K562 (cell line): ENCODE measurements around the gene RAB3GAP1. TPM values are rescaled to one million over a fixed set of nuclear protein-coding genes. Genes with fewer than 3 reads are reported as not detected.
"Not testable (repeated sequence)": the region's sequence is repeated elsewhere in the genome, so short reads cannot be mapped to it uniquely, and the experiment has no call there.

Source experiments
- ATAC-seq: fragments of 200-7000 bp; cut with Tn5 transposase; 3 replicates; pipeline ENCODE4 v1.9.1; 2020; ENCODE audit warnings: moderate library complexity
- BruUV-seq: library from RNA; stranded (reverse); fragments of 400-500 nt; replicated peaks from 2 replicates; lab custom pipeline; 2021; lab: Mats Ljungman, UMichigan
- CTCF ChIA-PET: fragments of 300-600 bp; formaldehyde crosslinking; extraction: SDS; loops from one replicate; lab custom pipeline; 2021; ENCODE audit warnings: low intra/inter-chr PET ratio; lab: Yijun Ruan, JAX
- POLR2A ChIA-PET: fragments of 300-600, 350-650 bp; sonication (Branson Sonifier 250); formaldehyde crosslinking; extraction: SDS; loops from one replicate; lab custom pipeline; 2021; ENCODE audit warnings: antibody characterized with exemption, inconsistent platforms; lab: Yijun Ruan, JAX
- DNase-seq, 4 experiments: peaks; one replicate each; pipeline versions ENCODE4 v3.0.0 to v3.0.0-alpha.2; 2011 to 2018; ENCODE audit warnings: low spot score in 3 of 4, mixed read lengths in 3 of 4; ENCODE audit errors: extremely low read depth in 1 of 4
- FAIRE-seq: peaks from 2 replicates; lab custom pipeline; 2011; peaks lifted over from hg19 to GRCh38; lab: Jason Lieb, UNC
- H2AFZ ChIP-seq: 2 replicates; pipeline ENCODE4 v1.6.0; 2011; ENCODE audit warnings: low read depth, low read length, control low read depth, inconsistent platforms
- H3K27ac ChIP-seq: fragments of 200-600 bp; 3 replicates; pipeline ENCODE4 v1.8.0; 2011; ENCODE audit warnings: low read depth, mild to moderate bottlenecking, control low read depth, inconsistent platforms, low read length, moderate library complexity, mixed read lengths; ENCODE audit errors: extremely low read depth
- H3K27me3 ChIP-seq, 2 experiments: fragments of 300-600 bp in 1 of 2; 2 replicates in 1 of 2; 3 replicates in 1 of 2; pipeline versions ENCODE4 v1.6.0 to v1.8.0; 2011; ENCODE audit warnings: inconsistent platforms in 2 of 2, low read length in 2 of 2, mild to moderate bottlenecking in 1 of 2, mixed read lengths in 1 of 2, moderate library complexity in 1 of 2; ENCODE audit not compliant: control insufficient read depth in 2 of 2, insufficient read depth in 2 of 2
- H3K36me3 ChIP-seq: fragments of 300-600 bp; 3 replicates; pipeline ENCODE4 v1.8.0; 2011; ENCODE audit warnings: mild to moderate bottlenecking, low read length, inconsistent platforms; ENCODE audit not compliant: control insufficient read depth, insufficient read depth
- H3K4me1 ChIP-seq, 2 experiments: fragments of 200-600 bp in 1 of 2; replicated peaks in 1 of 2; 2 replicates in 1 of 2; 3 replicates in 1 of 2; pipeline versions ENCODE4 v1.5.1 to v1.8.0; 2011; ENCODE audit warnings: inconsistent platforms in 2 of 2, low read length in 2 of 2, mild to moderate bottlenecking in 1 of 2, mixed read lengths in 1 of 2, moderate library complexity in 1 of 2; ENCODE audit not compliant: control insufficient read depth in 2 of 2, insufficient read depth in 2 of 2
- H3K4me2 ChIP-seq: 2 replicates; pipeline ENCODE4 v1.6.1; 2011; ENCODE audit warnings: low read length, control low read depth, inconsistent platforms, mixed read lengths; ENCODE audit not compliant: insufficient read depth
- H3K4me3 ChIP-seq: fragments of 200-600 bp; sonication (generic), shearing (Covaris generic); 2 replicates; pipeline ENCODE4 v1.5.1; 2016; ENCODE audit warnings: control low read depth, inconsistent platforms
- H3K79me2 ChIP-seq: fragments of 200-600 bp; 3 replicates; pipeline ENCODE4 v1.8.0; 2011; ENCODE audit warnings: low read length, inconsistent platforms; ENCODE audit not compliant: control insufficient read depth, insufficient read depth
- H3K9ac ChIP-seq, 2 experiments: 2 replicates each; pipeline versions ENCODE4 v1.6.0 to v1.6.1; 2011; ENCODE audit warnings: low read depth in 2 of 2, low read length in 2 of 2, control low read depth in 1 of 2, inconsistent platforms in 1 of 2, mild to moderate bottlenecking in 1 of 2, mixed read lengths in 1 of 2; ENCODE audit not compliant: insufficient read depth in 1 of 2
- H3K9me1 ChIP-seq: one replicate; pipeline ENCODE4 v1.6.0; 2011; ENCODE audit warnings: inconsistent platforms, mild to moderate bottlenecking, low read length, moderate library complexity; ENCODE audit not compliant: control insufficient read depth, insufficient read depth
- H3K9me3 ChIP-seq: replicated peaks from 2 replicates; pipeline ENCODE4 v1.5.1; 2011; ENCODE audit warnings: low read depth, low read length, inconsistent platforms; ENCODE audit not compliant: control insufficient read depth, insufficient read depth
- H4K20me1 ChIP-seq: replicated peaks from 2 replicates; pipeline ENCODE4 v1.6.1; 2011; ENCODE audit warnings: low read length, inconsistent platforms, mixed read lengths; ENCODE audit not compliant: control insufficient read depth, insufficient read depth
- EHMT2 ChIP-seq: fragments of 450-650 bp; IDR thresholded peaks from 2 replicates; pipeline ENCODE4 v1.6.1; 2018; ENCODE audit warnings: antibody characterized with exemption
- ETS1 ChIP-seq: conservative IDR thresholded peaks from 2 replicates; pipeline ENCODE4 v1.6.1; 2011; ENCODE audit warnings: low read depth, mild to moderate bottlenecking, low read length; ENCODE audit not compliant: control insufficient read depth
- RBM17 ChIP-seq: fragments of 200-400 bp; formaldehyde crosslinking; IDR thresholded peaks from 2 replicates; pipeline ENCODE4 v1.6.1; 2017; ENCODE audit warnings: low read depth, mild to moderate bottlenecking, low read length, borderline replicate concordance
- TCF3 ChIP-seq: sonication (generic); formaldehyde crosslinking; IDR thresholded peaks from 2 replicates; pipeline ENCODE4 v1.4.0; 2020; ENCODE audit warnings: mild to moderate bottlenecking, missing genetic modification reagents
- ZBTB8A ChIP-seq: fragments of 450-650 bp; IDR thresholded peaks from 2 replicates; pipeline ENCODE4 v1.6.1; 2018; ENCODE audit warnings: mild to moderate bottlenecking, moderate library complexity; ENCODE audit not compliant: partially characterized antibody
- WGBS: fragments of 100-300 bp; shearing (Covaris generic); methylation state at CpG from one replicate; pipeline ENCODE4 v1.1.6; 2016; ENCODE audit warnings: low coverage, mixed read lengths; ENCODE audit not compliant: insufficient coverage; ENCODE audit errors: missing lambda C conversion rate; 5-methylcytosine and 5-hydroxymethylcytosine counted together
- in situ Hi-C: fragments of 300-500 bp; cut with MboI; formaldehyde crosslinking; loops from 4 replicates; pipeline ENCODE4 v1.15.0; 2018; ENCODE audit warnings: inconsistent platforms, mixed read lengths
- intact Hi-C: fragments of 100-400 bp; cut with micrococcal nuclease; formaldehyde crosslinking; loops from 2 replicates; pipeline ENCODE4 v1.14.2; 2022
- polyA plus RNA-seq, 8 experiments: library from polyadenylated mRNA; depleted of rRNA in 4 of 8; stranded (reverse) in 5 of 8; unstranded in 3 of 8; fragments of >200 nt; fragmentation: Nextera tagmentation in 2 of 8; fragmentation: Illumina TruSeq in 1 of 8; extraction: Ambion mirVana in 2 of 8; extraction: Trizol in 1 of 8; gene quantifications; 2 replicates each; pipeline versions ENCODE4 v1.2.1 to v1.2.3, GENCODE V29; 2011 to 2014; ENCODE audit warnings: inconsistent platforms in 1 of 8, missing spikeins in 1 of 8
- total RNA-seq, 7 experiments: library from RNA; depleted of rRNA in 6 of 7; stranded (reverse); fragments of >200 nt in 6 of 7; fragmentation: Illumina TruSeq in 2 of 7; extraction: Trizol in 2 of 7; gene quantifications; 2 replicates each; pipeline versions ENCODE4 v1.2.1 to v1.2.3, GENCODE V29; 2011 to 2021; ENCODE audit warnings: low replicate concordance in 1 of 7
- TF ChIP-seq, protein P1 (sequence below): sonication (generic); formaldehyde crosslinking; IDR thresholded peaks from 2 replicates; pipeline ENCODE4 v1.4.0; 2020; ENCODE audit warnings: mild to moderate bottlenecking, missing genetic modification reagents

The RAB3GAP1 gene
- total and polyA plus RNA-seq, 9 of the 15 experiments (the other 6 are each of a cell fraction or from before 2014, with no cell fraction given): 15.5 to 48.6 (median 33.0) TPM

DNA sequence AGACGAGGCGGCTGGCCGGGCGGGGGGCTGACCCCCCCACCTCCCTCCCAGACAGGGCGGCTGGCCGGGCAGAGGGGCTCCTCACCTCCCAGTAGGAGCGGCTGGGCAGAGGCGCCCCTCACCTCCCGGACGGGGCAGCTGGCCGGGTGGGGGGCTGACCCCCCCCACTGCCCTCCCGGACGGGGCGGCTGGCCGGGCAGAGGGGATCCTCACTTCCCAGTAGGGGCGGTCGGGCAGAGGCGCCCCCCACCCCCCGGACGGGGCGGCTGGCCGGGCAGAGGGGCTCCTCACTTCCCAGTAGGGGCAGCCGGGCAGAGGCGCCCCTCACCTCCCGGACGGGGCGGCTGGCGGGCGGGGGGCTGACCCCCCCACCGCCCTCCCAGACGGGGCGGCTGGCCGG is 18.9 kb upstream of the RAB3GAP1 start:
- H3K36me3 ChIP-seq, H3K9me3 ChIP-seq, CTCF ChIA-PET, H4K20me1 ChIP-seq, H3K4me1 ChIP-seq, ATAC-seq, H3K27ac ChIP-seq, in situ Hi-C loops, FAIRE-seq, DNase-seq, H3K9me1 ChIP-seq, H3K27me3 ChIP-seq, H3K79me2 ChIP-seq, H3K9ac ChIP-seq, POLR2A ChIA-PET, intact Hi-C loops, H3K4me3 ChIP-seq, H3K4me2 ChIP-seq, BruUV-seq, H2AFZ ChIP-seq: not testable (repeated sequence)
- WGBS: no CpG with 5 or more reads among the region's 33 CpGs

- CTCF ChIA-PET: no interaction called here
Measured at GRCh38 chr2:135037831-135038230, 14.3 kb upstream of the RAB3GAP1 start.

More at GRCh38 chr2:135037831-135038230, 14.3 kb upstream of the RAB3GAP1 start:
- H4K20me1 ChIP-seq: no peaks in the 10 kb centered on the region
- no peak overlapping the region for H3K27ac ChIP-seq
- POLR2A ChIA-PET: no interaction called here
- intact Hi-C loops: no loop called here
- H3K79me2 ChIP-seq: no peaks in the 10 kb centered on the region
- H3K4me1 ChIP-seq: no peaks in the 10 kb centered on the region; a peak in 1 of 5 replicates
- H3K4me3 ChIP-seq: no peak overlapping the region
- TF ChIP-seq, protein P1, sequence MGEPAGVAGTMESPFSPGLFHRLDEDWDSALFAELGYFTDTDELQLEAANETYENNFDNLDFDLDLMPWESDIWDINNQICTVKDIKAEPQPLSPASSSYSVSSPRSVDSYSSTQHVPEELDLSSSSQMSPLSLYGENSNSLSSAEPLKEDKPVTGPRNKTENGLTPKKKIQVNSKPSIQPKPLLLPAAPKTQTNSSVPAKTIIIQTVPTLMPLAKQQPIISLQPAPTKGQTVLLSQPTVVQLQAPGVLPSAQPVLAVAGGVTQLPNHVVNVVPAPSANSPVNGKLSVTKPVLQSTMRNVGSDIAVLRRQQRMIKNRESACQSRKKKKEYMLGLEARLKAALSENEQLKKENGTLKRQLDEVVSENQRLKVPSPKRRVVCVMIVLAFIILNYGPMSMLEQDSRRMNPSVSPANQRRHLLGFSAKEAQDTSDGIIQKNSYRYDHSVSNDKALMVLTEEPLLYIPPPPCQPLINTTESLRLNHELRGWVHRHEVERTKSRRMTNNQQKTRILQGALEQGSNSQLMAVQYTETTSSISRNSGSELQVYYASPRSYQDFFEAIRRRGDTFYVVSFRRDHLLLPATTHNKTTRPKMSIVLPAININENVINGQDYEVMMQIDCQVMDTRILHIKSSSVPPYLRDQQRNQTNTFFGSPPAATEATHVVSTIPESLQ: no peak
- no peak for TF ChIP-seq TCF3 (CRISPR knock-in tag)
- no peak for TF ChIP-seq EHMT2
- TF ChIP-seq RBM17: no peak
- TF ChIP-seq ZBTB8A: no peak
- TF ChIP-seq ETS1: no peak
- no peak overlapping the region for H2AFZ ChIP-seq
- H3K27me3 ChIP-seq: peaks cover 2 to 14% of the 10 kb centered on the region in 2 experiments; a peak in 4 of 5 replicates
- ATAC-seq: no peak
- no peak overlapping the region for H3K9ac ChIP-seq
- no peaks in the 10 kb centered on the region for H3K9me3 ChIP-seq
- no peak overlapping the region for H3K4me2 ChIP-seq
- WGBS: 2% methylated on average over 3 of the region's 3 CpGs
- no peaks in the 10 kb centered on the region for H3K9me1 ChIP-seq
- FAIRE-seq: no peak
- no peaks in the 10 kb centered on the region for H3K36me3 ChIP-seq
- in situ Hi-C loops: no loop called here
- BruUV-seq: no TSS peak
- DNase-seq: no peak
